ENCODE results near the gene DISC1. TPM values are rescaled to one million over a fixed set of nuclear protein-coding genes. Genes with fewer than 3 reads are reported as not detected.

DISC1 gene
- total RNA-seq, 1 experiment from 2014 or later = 0.36 TPM

GRCh38 chr1:231735411-231735810 is 108.8 kb downstream of the DISC1 start:
- in situ Hi-C loops (cut with HindIII; ENCODE audit: low pct_unique_long_range_greater_than_20kb, low sequenced_read_pairs) (no loop called here), intact Hi-C loops (cut with micrococcal nuclease; ENCODE audit: unreplicated experiment) (no loop called here)
- no peak for DNase-seq (ENCODE audit: low read depth, low spot score)
- CTCF ChIA-PET = no interaction called here
- no peak overlapping the region for H3K4me3 ChIP-seq (ENCODE audit: low read depth in 2 of 2, low read length in 2 of 2)
- H3K9me3 ChIP-seq (ENCODE audit: control insufficient read depth, insufficient read depth, low read depth, low read length) = no peaks in the 10 kb centered on the region
- POLR2A ChIA-PET = no interaction called here
- TF ChIP-seq TCF7L2 (IDR thresholded peaks at IDR 0.05; ENCODE audit: low read depth, low read length) (no peak), SIN3A (IDR thresholded peaks at IDR 0.05; ENCODE audit: borderline replicate concordance, insufficient read depth, low read depth, low read length) (no peak), CTCF (IDR thresholded peaks at IDR 0.05) (no peak)
- TF ChIP-seq, protein P1, sequence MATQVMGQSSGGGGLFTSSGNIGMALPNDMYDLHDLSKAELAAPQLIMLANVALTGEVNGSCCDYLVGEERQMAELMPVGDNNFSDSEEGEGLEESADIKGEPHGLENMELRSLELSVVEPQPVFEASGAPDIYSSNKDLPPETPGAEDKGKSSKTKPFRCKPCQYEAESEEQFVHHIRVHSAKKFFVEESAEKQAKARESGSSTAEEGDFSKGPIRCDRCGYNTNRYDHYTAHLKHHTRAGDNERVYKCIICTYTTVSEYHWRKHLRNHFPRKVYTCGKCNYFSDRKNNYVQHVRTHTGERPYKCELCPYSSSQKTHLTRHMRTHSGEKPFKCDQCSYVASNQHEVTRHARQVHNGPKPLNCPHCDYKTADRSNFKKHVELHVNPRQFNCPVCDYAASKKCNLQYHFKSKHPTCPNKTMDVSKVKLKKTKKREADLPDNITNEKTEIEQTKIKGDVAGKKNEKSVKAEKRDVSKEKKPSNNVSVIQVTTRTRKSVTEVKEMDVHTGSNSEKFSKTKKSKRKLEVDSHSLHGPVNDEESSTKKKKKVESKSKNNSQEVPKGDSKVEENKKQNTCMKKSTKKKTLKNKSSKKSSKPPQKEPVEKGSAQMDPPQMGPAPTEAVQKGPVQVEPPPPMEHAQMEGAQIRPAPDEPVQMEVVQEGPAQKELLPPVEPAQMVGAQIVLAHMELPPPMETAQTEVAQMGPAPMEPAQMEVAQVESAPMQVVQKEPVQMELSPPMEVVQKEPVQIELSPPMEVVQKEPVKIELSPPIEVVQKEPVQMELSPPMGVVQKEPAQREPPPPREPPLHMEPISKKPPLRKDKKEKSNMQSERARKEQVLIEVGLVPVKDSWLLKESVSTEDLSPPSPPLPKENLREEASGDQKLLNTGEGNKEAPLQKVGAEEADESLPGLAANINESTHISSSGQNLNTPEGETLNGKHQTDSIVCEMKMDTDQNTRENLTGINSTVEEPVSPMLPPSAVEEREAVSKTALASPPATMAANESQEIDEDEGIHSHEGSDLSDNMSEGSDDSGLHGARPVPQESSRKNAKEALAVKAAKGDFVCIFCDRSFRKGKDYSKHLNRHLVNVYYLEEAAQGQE (IDR thresholded peaks at IDR 0.05; ENCODE audit: insufficient read depth in 1 of 2, low read depth in 2 of 2, low read length in 1 of 2) = no peak
- H3K4me1 ChIP-seq (ENCODE audit: control insufficient read depth, insufficient read depth, low read length) = no peaks in the 10 kb centered on the region
- no peaks in the 10 kb centered on the region for H3K36me3 ChIP-seq (ENCODE audit: control insufficient read depth, insufficient read depth, low read length)
- peaks cover 2% of the 10 kb centered on the region; the same call in 1 of the 2 replicates for H3K27me3 ChIP-seq (ENCODE audit: control insufficient read depth, insufficient read depth, low read length)
- BruUV-seq (replicated peaks) = no TSS peak
- H3K27ac ChIP-seq (ENCODE audit: low read length) = no peak overlapping the region
- no peak for ATAC-seq

GRCh38 chr1:231735941-231736340 is 109.4 kb downstream of the DISC1 start:
- Histone ChIP-seq H3K4me3 (ENCODE audit: low read depth in 2 of 2, low read length in 2 of 2) (no peak overlapping the region), H3K27me3 (ENCODE audit: control insufficient read depth, insufficient read depth, low read length) (peaks cover 2% of the 10 kb centered on the region; the same call in 1 of the 2 replicates), H3K9me3 (ENCODE audit: control insufficient read depth, insufficient read depth, low read depth, low read length) (no peaks in the 10 kb centered on the region), H3K36me3 (ENCODE audit: control insufficient read depth, insufficient read depth, low read length) (no peaks in the 10 kb centered on the region), H3K4me1 (ENCODE audit: control insufficient read depth, insufficient read depth, low read length) (no peaks in the 10 kb centered on the region), H3K27ac (ENCODE audit: low read length) (no peak overlapping the region)
- intact Hi-C loops (cut with micrococcal nuclease; ENCODE audit: unreplicated experiment) (no loop called here), in situ Hi-C loops (cut with HindIII; ENCODE audit: low pct_unique_long_range_greater_than_20kb, low sequenced_read_pairs) (no loop called here)
- ATAC-seq (no peak), DNase-seq (ENCODE audit: low read depth, low spot score) (no peak)
- TF ChIP-seq SIN3A (IDR thresholded peaks at IDR 0.05; ENCODE audit: borderline replicate concordance, insufficient read depth, low read depth, low read length) (no peak), CTCF (IDR thresholded peaks at IDR 0.05) (no peak), POLR2AphosphoS5 (IDR thresholded peaks at IDR 0.05; ENCODE audit: low read depth, low read length) (no peak), TCF7L2 (IDR thresholded peaks at IDR 0.05; ENCODE audit: low read depth, low read length) (no peak)
- TF ChIP-seq, protein P1 (IDR thresholded peaks at IDR 0.05; ENCODE audit: insufficient read depth in 1 of 2, low read depth in 2 of 2, low read length in 1 of 2) = no peak
- BruUV-seq (replicated peaks) = no TSS peak
- ChIA-PET POLR2A (no interaction called here), CTCF (no interaction called here)
